Fibroblast of lung (primary cell): Measurements from ENCODE around the gene ACTR1B. TPM values are rescaled to one million over a fixed set of nuclear protein-coding genes. Genes with fewer than 3 reads are reported as not detected.

Source experiments
- DNase-seq, 2 donors: peaks; one replicate each; pipeline versions ENCODE4 v3.0.0 to v3.0.0-alpha.2; 2010; ENCODE audit warnings: low read depth in 2 of 2
- H2AFZ ChIP-seq: 2 replicates; pipeline ENCODE4 v1.5.1; 2012; ENCODE audit warnings: low read length, control low read depth, inconsistent platforms
- H3K27ac ChIP-seq: 2 replicates; pipeline ENCODE4 v1.5.1; 2011; ENCODE audit warnings: low read length, control low read depth; ENCODE audit not compliant: insufficient read depth
- H3K27me3 ChIP-seq: 2 replicates; pipeline ENCODE4 v1.5.1; 2011; ENCODE audit warnings: mild to moderate bottlenecking, low read length; ENCODE audit not compliant: control insufficient read depth, insufficient read depth
- H3K36me3 ChIP-seq: 2 replicates; pipeline ENCODE4 v1.5.1; 2011; ENCODE audit warnings: low read length; ENCODE audit not compliant: control insufficient read depth, insufficient read depth
- H3K4me1 ChIP-seq: 2 replicates; pipeline ENCODE4 v1.5.1; 2011; ENCODE audit warnings: low read length; ENCODE audit not compliant: control insufficient read depth, insufficient read depth; ENCODE audit errors: extremely low read depth
- H3K4me2 ChIP-seq: 2 replicates; pipeline ENCODE4 v1.5.1; 2011; ENCODE audit warnings: low read length, control low read depth; ENCODE audit not compliant: insufficient read depth; ENCODE audit errors: extremely low read depth
- H3K4me3 ChIP-seq, 4 experiments: fragments of 200-600 bp in 1 of 4; sonication (generic) in 1 of 4; replicated peaks in 1 of 4; 2 replicates each; pipeline ENCODE4 v1.5.1; 2011 to 2016; ENCODE audit warnings: low read length in 4 of 4, low read depth in 3 of 4, mild to moderate bottlenecking in 3 of 4, control low read depth in 2 of 4, inconsistent platforms in 1 of 4, mixed read lengths in 1 of 4; ENCODE audit not compliant: insufficient read depth in 1 of 4; ENCODE audit errors: control extremely low read depth in 1 of 4
- H3K79me2 ChIP-seq: 2 replicates; pipeline ENCODE4 v1.5.1; 2012; ENCODE audit warnings: mild to moderate bottlenecking, low read length, inconsistent platforms; ENCODE audit not compliant: control insufficient read depth, insufficient read depth
- H3K9ac ChIP-seq: 2 replicates; pipeline ENCODE4 v1.5.1; 2011; ENCODE audit warnings: mild to moderate bottlenecking, low read length, control low read depth; ENCODE audit not compliant: insufficient read depth
- H3K9me3 ChIP-seq: 2 replicates; pipeline ENCODE4 v1.5.1; 2012; ENCODE audit warnings: low read depth, low read length; ENCODE audit not compliant: control insufficient read depth, insufficient read depth
- H4K20me1 ChIP-seq: 2 replicates; pipeline ENCODE4 v1.5.1; 2011; ENCODE audit warnings: low read length; ENCODE audit not compliant: control insufficient read depth, insufficient read depth; ENCODE audit errors: extremely low read depth
- CTCF ChIP-seq, 2 donors: IDR thresholded peaks in 1 of 2; conservative IDR thresholded peaks in 1 of 2; 1 replicate in 1 of 2; 2 replicates in 1 of 2; pipeline ENCODE4 v1.5.1; 2011 to 2012; ENCODE audit warnings: low read length in 2 of 2, control low read depth in 1 of 2, inconsistent platforms in 1 of 2, low read depth in 1 of 2, mild to moderate bottlenecking in 1 of 2
- EZH2 ChIP-seq: IDR thresholded peaks from 2 replicates; pipeline ENCODE4 v1.5.1; 2012; ENCODE audit warnings: low read length, control low read depth, mild to moderate bottlenecking; ENCODE audit errors: missing control alignments
- polyA plus RNA-seq, 2 donors: library from polyadenylated mRNA; depleted of rRNA in 1 of 2; stranded (reverse) in 1 of 2; unstranded in 1 of 2; fragments of >200 nt; gene quantifications; 2 replicates each; pipeline ENCODE4 v1.2.1, GENCODE V29; 2011 to 2012; ENCODE audit warnings: missing spikeins in 1 of 2
- total RNA-seq: library from RNA; depleted of rRNA; stranded (reverse); fragments of >200 nt; gene quantifications from 2 replicates; pipeline ENCODE4 v1.2.1, GENCODE V29; 2014

ACTR1B gene
- total and polyA plus RNA-seq, 2 donors (not counting 1 experiment from before 2014, with no cell fraction given) = 38.3 to 69.9 TPM

- Histone ChIP-seq H3K9ac (no peak overlapping the region), H3K4me3 (no peak overlapping the region), H3K9me3 (no peaks in the 10 kb centered on the region), H2AFZ (no peak overlapping the region), H3K36me3 (peaks cover 23% of the 10 kb centered on the region), H3K27me3 (no peaks in the 10 kb centered on the region), H4K20me1 (no peaks in the 10 kb centered on the region), H3K4me1 (no peaks in the 10 kb centered on the region), H3K27ac (no peak overlapping the region), H3K79me2 (no peaks in the 10 kb centered on the region), H3K4me2 (no peak overlapping the region)
- TF ChIP-seq CTCF (conservative IDR thresholded peaks at IDR 0.05 in 1 of 2, IDR thresholded peaks at IDR 0.05 in 1 of 2; ENCODE audit: low read depth in 1 of 2, low read length in 2 of 2) = no peak
- no peak for TF ChIP-seq EZH2
- no peak for DNase-seq
Observed at GRCh38 chr2:97653473-97653872, 10.4 kb downstream of the ACTR1B start.

- H3K36me3 ChIP-seq = peaks cover 12% of the 10 kb centered on the region
- no peak overlapping the region for H3K4me3 ChIP-seq
- H3K9me3 ChIP-seq = no peaks in the 10 kb centered on the region
- peaks cover 5% of the 10 kb centered on the region for H3K79me2 ChIP-seq
- H4K20me1 ChIP-seq = no peaks in the 10 kb centered on the region
- H3K9ac ChIP-seq = no peak overlapping the region
- no peaks in the 10 kb centered on the region for H3K4me1 ChIP-seq
- H3K27ac ChIP-seq = no peak overlapping the region
- no peak overlapping the region for H2AFZ ChIP-seq
- DNase-seq = no peak
- H3K27me3 ChIP-seq = no peaks in the 10 kb centered on the region
- TF ChIP-seq EZH2 (no peak), CTCF (conservative IDR thresholded peaks at IDR 0.05 in 1 of 2, IDR thresholded peaks at IDR 0.05 in 1 of 2; ENCODE audit: low read depth in 1 of 2, low read length in 2 of 2) (no peak)
- H3K4me2 ChIP-seq = no peak overlapping the region
Observed at GRCh38 chr2:97651114-97651513, 12.7 kb downstream of the ACTR1B start.

GRCh38 chr2:97646977-97647376 lies 16.9 kb downstream of the ACTR1B start:
- peaks cover 5% of the 10 kb centered on the region for H3K36me3 ChIP-seq
- H3K9me3 ChIP-seq = no peaks in the 10 kb centered on the region
- H3K27me3 ChIP-seq = no peaks in the 10 kb centered on the region
- H4K20me1 ChIP-seq = no peaks in the 10 kb centered on the region
- H3K27ac ChIP-seq = no peak overlapping the region
- H3K4me2 ChIP-seq = peak overlapping the region; percentile 26
- no peak for DNase-seq
- TF ChIP-seq EZH2 = no peak
- no peak for TF ChIP-seq CTCF (conservative IDR thresholded peaks at IDR 0.05 in 1 of 2, IDR thresholded peaks at IDR 0.05 in 1 of 2; ENCODE audit: low read depth in 1 of 2, low read length in 2 of 2)
- H3K4me3 ChIP-seq = peak overlapping the region in 3 of 4 experiments; percentile 61 to 97 (median 90)
- H3K9ac ChIP-seq = no peak overlapping the region
- H3K79me2 ChIP-seq = peaks cover 7% of the 10 kb centered on the region
- H2AFZ ChIP-seq = no peak overlapping the region
- H3K4me1 ChIP-seq = no peaks in the 10 kb centered on the region
